ENCODE data around the gene LPCAT2. TPM values are rescaled to one million over a fixed set of nuclear protein-coding genes. Genes with fewer than 3 reads are reported as not detected.

LPCAT2 gene
- total and polyA plus RNA-seq, 2 of the 13 experiments (the other 11 are each of a cell fraction or from before 2014, with no cell fraction given) = 9.9 to 17.6 TPM

GRCh38 chr16:55534756-55535155 lies 25.9 kb downstream of the LPCAT2 start (continued):
- TF ChIP-seq ZNF646 (CRISPR knock-in tag; IDR thresholded peaks at IDR 0.05) (no peak), TCF7L2 (IDR thresholded peaks at IDR 0.05; ENCODE audit: low read depth, low read length) (no peak), ZBTB2 (CRISPR knock-in tag; IDR thresholded peaks at IDR 0.05; ENCODE audit: low read depth) (no peak)

GRCh38 chr16:55539049-55539448 lies 30.2 kb downstream of the LPCAT2 start:
- ATAC-seq (no peak), FAIRE-seq (no peak), DNase-seq (ENCODE audit: low spot score) (no peak)
- Histone ChIP-seq H2AFZ (ENCODE audit: low read length) (no peak overlapping the region), H3K79me2 (ENCODE audit: insufficient read depth, low read length) (no peaks in the 10 kb centered on the region), H3K27ac (ENCODE audit: extremely low read length, insufficient read depth, low read length) (no peak overlapping the region), H3K27me3 (ENCODE audit: control insufficient read depth in 1 of 2, insufficient read depth in 2 of 2, low read length in 2 of 2) (no peaks in the 10 kb centered on the region), H4K20me1 (ENCODE audit: insufficient read depth, low read length) (no peaks in the 10 kb centered on the region), H3K4me2 (ENCODE audit: low read depth, low read length) (no peak overlapping the region), H3K9me3 (ENCODE audit: low read length) (no peaks in the 10 kb centered on the region), H3K36me3 (replicated peaks in 1 of 2; ENCODE audit: control insufficient read depth in 1 of 2, insufficient read depth in 2 of 2, low read length in 2 of 2) (no peaks in the 10 kb centered on the region), H3K4me3 (replicated peaks in 1 of 3; ENCODE audit: insufficient read depth in 1 of 3, low read depth in 2 of 3, low read length in 3 of 3) (no peak overlapping the region), H3K9ac (ENCODE audit: insufficient read depth, low read depth, low read length) (no peak overlapping the region), H3K4me1 (ENCODE audit: insufficient read depth, low read length) (no peaks in the 10 kb centered on the region)
- ChIA-PET CTCF (ENCODE audit: low intra/inter-chr PET ratio, low total read pairs) (interaction anchor here (8.1 kb wide), 1 partner anchor 74 kb away, joined by 130 read pairs; no protein-coding TSS in a partner anchor), POLR2A (no interaction called here)
- WGBS (ENCODE audit: low lambda C conversion rate) = 70% methylated on average over 5 of the region's 5 CpGs
- in situ Hi-C loops (cut with HindIII; ENCODE audit: extremely low pct_ligation_motif_present, low pct_unique_long_range_greater_than_20kb) = no loop called here
- intact Hi-C loops (cut with micrococcal nuclease; ENCODE audit: unreplicated experiment) = no loop called here
- BruUV-seq (replicated peaks) = no TSS peak
- no peak for TF ChIP-seq SMARCC2 (IDR thresholded peaks at IDR 0.05)
- no peak for TF ChIP-seq RFXANK (CRISPR knock-in tag; IDR thresholded peaks at IDR 0.05)
- no peak for TF ChIP-seq ZNF138 (CRISPR knock-in tag; IDR thresholded peaks at IDR 0.05; ENCODE audit: low read depth)
- TF ChIP-seq ZBTB34 (CRISPR knock-in tag; IDR thresholded peaks at IDR 0.05) = no peak
- no peak for TF ChIP-seq ZNF101 (CRISPR knock-in tag; IDR thresholded peaks at IDR 0.05; ENCODE audit: borderline replicate concordance, low read depth)
- no peak for TF ChIP-seq ZNF282 (IDR thresholded peaks at IDR 0.05; ENCODE audit: partially characterized antibody)
- no peak for TF ChIP-seq ZGPAT (CRISPR knock-in tag; IDR thresholded peaks at IDR 0.05)
- TF ChIP-seq AGO1 (IDR thresholded peaks at IDR 0.05; ENCODE audit: low read depth, low read length, poor library complexity, severe bottlenecking) = no peak
- TF ChIP-seq ZFP41 (CRISPR knock-in tag; IDR thresholded peaks at IDR 0.05; ENCODE audit: borderline replicate concordance) = no peak
- no peak for TF ChIP-seq MTF1 (CRISPR knock-in tag; IDR thresholded peaks at IDR 0.05)

All from HepG2 (cell line).